ENCODE measurements around the gene GABPB2.

The GABPB2 gene

DNA sequence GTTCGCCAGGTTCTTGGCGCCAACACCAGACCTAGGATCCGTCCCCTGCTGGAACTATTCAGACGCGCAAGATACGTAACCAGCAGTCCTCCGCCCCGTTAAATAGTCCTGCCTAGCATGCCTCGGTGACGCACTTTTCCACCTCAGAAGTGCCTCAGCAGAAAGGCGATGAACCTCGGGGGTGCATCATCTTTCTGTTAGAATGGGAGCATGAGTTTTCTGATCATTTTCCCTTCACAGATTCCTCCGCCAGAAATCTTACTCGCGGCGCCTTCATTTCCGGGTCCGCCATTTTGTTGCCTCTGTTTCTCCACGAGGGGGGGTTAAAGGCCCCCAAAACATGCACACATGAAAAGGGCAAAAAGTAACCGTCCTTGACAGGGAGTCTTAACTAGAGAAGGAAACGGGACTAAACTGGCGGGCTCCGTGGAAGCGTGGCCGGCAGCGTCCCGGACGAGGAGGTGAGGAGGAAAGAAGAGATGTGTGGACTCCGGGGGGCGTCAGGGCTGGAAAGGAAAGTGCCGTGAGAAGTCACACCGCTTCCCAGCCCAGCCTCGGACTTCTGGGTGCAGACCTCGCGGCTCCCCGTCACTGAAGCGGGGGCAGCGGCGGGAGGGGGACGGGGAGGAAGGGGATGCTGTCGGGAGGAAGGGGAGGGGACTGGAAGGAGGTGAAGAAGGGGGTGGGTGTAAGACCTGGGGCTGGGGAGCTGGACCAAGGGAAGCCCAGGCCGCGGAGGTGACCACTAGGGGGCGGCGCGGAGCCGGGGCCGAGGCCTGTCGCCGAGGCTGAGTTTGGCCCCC is at the start of gene GABPB2:
GABPB2 (plus strand) TSS at position 288 of the 803 bp plus-strand sequence. CDS start 17,429 bp downstream, outside the sequence.
- peak; percentile 90 to 95 for DNase-seq

DNA sequence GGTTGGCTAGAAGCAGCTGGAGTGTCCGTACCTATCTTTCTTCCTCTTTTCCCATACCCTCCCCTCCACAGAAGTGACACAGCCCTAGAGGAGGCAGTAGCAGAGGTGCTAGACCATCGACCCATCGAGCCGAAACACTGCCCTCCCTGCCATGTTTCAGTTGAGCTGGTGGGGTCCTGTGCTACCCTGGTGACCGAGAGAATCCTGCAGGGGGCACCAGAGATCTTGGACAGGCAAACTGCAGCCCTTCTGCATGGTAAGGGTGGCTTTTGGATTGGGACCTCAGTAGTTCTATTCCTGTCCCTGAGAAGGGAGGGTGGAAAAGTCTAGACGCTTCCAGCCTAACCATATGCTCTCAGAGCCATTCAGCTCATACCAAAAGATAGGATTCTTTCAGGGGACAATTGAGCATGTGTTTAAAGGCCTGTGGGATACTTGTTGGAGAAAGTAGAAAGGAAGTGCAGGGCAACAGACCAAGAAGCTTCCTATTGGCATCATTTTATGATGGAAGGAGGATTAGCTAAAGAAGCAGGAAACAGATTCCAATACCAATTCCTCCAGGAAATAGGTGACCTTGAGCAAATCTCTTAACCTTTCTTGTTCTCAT is 45.9 kb upstream of the GABPB2 start:
- DNase-seq = peak; percentile 44 to 62

DNA sequence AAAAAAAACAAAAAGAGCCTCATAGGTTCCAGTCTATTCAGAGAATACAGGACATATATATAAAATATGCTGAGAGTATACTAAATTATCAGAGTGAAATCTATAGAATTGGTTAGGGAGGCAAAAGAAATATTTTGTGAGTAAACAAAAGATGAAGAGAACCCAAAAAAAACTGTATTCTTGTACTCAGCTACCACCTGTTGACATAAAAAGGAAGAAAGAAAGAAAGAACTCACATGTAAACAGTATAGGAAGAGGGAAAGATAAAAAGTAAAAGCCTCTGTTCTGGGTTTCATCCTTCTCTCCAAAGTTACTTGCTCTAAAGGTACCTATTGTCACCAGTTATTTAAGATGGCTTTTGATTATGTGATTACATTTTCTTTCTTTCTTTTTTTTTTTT is 44.1 kb upstream of the GABPB2 start:
- no peak for DNase-seq

DNA sequence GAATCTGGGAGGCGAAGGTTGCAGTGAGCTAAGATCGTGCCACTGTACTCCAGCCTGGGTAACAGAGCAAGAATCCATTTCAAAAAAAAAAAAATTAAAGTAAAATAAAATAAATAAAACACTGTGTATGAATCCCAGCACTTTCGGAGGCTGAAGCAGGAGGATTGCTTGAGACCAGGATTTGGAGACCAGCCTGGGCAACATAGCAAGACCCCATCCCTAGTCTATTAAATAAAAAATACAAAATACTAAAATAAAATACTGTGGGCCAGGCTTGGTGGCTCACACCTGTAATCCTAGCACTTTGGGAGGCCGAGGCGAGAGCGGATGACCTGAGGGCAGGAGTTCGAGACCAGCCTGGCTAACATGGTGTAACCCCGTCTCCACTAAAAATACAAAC is 38.4 kb upstream of the GABPB2 start:
- no peak for DNase-seq

DNA sequence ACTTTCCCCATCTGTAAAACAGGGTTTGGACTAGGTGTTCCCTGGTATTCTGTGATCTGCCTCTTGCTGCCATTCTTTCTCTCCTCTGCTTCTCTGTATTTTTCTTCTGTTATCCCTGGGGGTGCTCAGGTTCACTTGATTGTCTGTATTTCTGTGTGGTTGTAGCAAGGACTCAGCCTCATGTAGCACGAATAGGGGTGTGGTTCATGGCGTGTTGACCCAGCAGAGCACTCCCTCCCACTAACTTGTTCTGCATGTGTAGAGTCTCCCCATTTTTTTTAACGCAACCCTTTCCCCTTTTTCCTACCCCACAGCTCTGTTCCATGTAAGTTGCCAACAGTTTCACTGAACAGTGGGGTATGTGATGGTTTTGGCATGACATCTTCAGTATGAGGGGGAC is 35.4 kb upstream of the GABPB2 start:
- no peak for DNase-seq

DNA sequence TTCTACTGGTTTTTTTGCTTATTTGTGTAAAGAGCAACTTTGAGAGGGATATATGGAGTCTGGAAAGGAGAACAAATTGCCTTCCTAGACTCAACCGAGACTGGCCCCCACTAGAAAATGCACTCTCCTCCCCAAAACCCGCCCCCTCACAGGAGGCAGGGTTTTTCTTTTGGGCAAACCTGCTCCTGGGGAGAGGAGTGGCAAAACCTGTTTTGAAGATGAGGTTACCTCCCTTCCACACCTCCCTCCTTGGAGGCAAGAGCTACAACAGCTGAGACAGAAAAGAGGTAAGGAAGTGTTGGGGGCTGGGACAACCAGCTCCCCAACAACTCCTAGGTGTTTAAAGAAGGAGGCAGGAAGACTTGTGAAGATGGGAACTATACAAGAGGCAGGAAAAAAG is 34.2 kb upstream of the GABPB2 start, which contains the start of gene BNIPL:
BNIPL (plus strand) TSS at position 231 of the 400 bp plus-strand sequence; CDS start at position 371, 140 bp downstream.
- no peak for DNase-seq

DNA sequence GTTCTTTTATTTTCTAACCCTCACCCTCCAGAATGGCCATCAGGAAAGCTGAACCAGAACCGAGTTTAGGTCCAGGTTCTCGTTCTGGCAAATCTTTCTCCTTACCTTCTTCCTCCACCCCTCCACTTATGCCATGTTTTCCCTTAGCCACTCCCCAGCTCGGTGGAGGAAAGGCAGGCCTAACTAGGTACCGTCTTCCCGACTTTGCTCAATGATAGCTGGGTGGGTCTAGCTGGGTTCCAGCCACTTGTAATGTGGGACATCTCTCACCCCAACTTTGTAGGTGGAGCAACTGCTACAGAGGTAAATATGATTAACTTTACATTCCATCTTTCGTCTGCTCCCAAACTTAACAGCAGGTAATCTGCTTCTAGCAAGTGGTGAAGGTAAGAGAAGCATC is 33.5 kb upstream of the GABPB2 start:
- no peak for DNase-seq

DNA sequence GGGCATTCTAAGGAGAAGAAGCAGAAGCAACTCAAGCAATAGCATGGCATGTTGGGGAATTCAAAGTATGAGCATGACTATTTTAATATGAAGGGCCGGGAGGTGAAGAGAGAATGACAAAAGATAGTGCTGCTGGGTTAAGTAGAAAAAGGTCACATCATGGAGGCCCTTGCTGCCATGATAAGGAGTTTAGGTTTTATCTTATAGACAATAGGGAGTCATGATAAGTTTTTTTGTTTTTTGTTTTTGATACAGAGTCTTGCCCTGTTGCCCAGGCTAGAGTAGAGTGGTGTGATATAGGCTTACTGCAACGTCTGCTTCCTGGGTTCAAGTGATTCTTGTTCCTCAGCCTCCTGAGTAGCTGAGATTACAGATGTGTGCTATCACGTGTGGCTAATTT is 31.0 kb upstream of the GABPB2 start:
- no peak for DNase-seq

DNA sequence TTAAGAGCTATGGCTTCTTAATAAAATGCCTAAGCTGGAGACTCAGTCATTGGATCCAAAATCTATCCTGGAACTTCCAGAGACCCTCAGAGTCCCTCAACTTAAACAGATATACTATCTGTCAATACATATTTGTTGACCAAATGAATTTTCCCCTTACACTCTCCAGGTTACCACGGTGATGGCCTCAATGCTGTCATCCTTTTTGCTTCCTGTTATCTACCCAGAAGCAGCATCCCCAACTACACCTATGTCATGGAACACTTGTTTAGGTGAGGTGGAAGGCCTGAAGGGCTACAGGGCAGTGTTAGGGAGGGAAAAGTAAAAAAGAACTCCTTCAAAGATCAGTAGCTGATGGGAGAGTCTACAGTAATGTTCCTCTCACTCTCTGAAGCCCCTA is 27.4 kb upstream of the GABPB2 start:
- DNase-seq = no peak

DNA sequence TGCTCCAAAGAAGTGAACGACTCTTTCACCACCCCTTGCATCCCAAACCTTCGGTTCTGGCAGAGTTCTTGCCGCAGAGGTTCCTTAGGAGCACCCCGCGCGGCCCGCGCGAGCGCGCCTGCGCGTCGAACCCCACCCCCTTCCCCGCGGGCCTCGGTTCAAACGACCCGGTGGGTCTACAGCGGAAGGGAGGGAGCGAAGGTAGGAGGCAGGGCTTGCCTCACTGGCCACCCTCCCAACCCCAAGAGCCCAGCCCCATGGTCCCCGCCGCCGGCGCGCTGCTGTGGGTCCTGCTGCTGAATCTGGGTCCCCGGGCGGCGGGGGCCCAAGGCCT is 23.0 kb upstream of the GABPB2 start, which contains the start of gene C1orf56:
C1orf56 (plus strand) TSS at position 161 of the 334 bp plus-strand sequence; CDS start at position 258, 97 bp downstream.
- peak; percentile 68 to 74 for DNase-seq

DNA sequence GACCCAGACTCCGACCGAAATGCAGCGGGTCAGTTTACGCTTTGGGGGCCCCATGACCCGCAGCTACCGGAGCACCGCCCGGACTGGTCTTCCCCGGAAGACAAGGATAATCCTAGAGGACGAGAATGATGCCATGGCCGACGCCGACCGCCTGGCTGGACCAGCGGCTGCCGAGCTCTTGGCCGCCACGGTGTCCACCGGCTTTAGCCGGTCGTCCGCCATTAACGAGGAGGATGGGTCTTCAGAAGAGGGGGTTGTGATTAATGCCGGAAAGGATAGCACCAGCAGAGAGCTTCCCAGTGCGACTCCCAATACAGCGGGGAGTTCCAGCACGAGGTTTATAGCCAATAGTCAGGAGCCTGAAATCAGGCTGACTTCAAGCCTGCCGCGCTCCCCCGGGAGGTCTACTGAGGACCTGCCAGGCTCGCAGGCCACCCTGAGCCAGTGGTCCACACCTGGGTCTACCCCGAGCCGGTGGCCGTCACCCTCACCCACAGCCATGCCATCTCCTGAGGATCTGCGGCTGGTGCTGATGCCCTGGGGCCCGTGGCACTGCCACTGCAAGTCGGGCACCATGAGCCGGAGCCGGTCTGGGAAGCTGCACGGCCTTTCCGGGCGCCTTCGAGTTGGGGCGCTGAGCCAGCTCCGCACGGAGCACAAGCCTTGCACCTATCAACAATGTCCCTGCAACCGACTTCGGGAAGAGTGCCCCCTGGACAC is 22.5 kb upstream of the GABPB2 start:
- peak; percentile 45 to 68 for DNase-seq

DNA sequence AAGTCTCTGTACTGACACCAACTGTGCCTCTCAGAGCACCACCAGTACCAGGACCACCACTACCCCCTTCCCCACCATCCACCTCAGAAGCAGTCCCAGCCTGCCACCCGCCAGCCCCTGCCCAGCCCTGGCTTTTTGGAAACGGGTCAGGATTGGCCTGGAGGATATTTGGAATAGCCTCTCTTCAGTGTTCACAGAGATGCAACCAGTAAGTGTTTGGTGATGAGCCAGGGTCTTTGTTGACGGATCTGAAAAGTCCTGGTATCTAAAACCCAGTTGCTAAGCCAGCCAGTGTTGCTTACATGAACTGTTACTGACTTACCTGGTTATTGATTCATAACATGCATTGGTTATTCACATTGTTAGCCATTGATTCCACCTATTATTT is 21.9 kb upstream of the GABPB2 start:
- DNase-seq = no peak

DNA sequence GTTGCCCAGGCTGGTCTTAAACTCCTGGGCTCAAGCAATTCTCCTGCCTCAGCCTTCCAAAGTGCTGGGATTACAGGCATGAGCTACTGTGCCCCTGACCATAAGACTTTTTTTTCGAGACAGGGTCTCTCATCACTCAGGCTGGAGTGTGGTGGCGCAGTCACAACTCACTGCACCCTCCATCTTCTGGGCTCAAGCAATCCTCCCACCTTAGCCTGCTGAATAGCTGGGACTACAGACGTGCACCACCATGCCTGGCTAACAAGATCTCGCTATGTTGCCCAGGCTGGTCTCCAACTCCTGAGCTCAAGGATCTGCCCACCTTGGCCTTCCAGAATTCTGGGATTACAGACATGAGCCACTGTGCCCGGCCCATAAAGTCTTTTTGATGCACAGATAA is 21.1 kb upstream of the GABPB2 start:
- no peak for DNase-seq

DNA sequence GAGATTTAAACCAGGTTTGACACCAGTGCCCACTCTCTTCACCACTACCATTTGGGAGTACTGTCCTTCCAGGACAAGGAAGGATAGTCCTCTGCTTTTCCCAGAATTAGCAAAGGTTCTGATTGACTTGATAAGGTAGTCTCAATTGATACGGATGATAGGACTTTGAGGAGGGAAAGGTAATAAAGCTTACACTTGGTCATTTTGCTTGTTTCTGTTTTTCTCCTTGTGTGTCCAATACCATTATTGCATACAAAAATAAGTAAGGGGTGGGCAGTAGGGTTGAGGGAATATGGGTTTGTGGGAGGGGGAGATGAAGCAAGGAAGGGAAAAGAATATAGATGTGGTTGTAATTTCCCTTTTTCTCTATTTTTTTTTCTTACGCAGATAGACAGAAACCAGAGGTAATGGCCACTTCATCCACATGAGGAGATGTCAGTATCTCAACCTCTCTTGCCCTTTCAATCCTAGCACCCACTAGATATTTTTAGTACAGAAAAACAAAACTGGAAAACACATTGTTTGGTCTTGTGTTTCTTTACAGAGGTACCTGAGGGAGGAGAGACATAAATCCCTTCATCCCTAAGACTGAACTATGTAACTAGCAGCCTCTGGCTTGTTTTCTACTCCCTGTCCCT is 20.4 kb upstream of the GABPB2 start:
- DNase-seq = no peak

DNA sequence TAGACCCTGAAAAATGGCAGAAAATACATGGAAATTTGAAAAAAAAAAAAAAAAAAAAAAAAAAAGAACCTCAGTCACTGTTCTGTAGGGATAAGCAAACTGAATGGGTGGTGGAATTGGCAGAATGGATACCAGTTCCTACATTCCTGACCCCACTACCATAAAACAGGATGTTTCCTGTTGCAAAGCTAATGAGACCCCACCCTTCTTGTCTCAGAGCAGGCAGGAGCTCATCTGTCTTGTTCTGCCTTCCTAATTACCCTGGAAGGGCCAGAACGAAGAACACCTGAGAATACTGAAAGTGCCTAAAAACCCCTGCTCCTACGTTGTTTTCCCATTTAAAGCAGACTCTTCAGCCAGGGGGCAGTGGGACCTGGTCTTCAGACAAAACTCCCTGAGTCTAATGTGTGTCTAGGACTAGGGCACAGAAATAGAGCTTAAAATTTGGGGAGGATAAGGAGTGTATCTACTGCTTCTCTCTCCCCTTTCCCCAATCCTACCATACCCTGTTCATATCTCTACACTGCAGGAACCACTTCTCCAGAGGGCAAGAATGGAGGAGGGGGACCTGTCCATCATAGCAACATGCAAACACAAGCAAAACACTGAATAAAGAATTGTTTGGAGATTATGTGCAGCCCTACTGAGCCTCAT is 19.1 kb upstream of the GABPB2 start:
- no peak for DNase-seq

DNA sequence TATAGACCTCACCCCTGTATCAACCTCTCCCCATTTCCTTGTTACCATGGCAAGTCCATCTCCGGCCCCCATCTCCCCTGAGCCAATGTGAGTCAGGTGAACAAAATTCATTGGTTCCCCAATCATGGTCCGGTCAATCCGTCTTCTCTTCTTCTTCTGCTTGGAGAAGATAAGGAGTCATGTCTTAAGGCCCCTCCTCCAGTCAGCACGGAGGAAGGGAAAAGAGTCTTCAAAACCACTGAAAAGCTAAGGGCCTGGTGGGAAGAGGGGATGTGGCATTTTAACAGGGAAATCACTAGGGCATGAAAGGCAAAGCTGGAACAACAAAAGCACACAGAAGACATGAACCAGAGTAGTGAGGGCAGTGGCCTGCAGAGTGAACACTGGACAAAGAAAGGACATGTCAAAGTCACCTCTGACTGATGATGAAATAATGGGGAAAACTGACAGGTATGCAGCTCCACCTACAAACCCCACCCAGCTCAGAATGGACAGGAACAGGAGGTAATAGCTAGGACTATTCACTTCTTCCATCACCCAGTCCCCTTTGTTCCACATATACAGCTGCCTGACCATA is 15.5 kb upstream of the GABPB2 start:
- no peak for DNase-seq

DNA sequence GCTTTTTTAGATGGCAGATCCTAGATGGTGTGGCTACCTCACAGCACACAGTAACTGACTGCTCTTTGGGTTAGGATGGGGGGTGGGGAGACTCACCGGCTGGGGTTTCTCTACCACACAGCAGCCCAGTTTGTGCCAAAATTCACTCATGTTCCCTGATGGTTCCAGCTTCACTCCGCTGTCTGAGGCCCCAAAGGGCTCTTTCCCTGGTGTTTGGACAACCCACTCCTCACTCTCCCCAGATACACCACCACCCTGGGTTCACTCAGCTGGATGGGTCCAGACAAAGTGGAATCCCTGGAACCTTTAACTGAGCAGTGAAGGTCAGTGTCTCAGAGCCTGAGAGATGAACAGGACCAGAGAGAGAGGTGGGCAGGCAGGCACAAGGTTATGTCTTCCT is 15.0 kb upstream of the GABPB2 start:
- DNase-seq = no peak

DNA sequence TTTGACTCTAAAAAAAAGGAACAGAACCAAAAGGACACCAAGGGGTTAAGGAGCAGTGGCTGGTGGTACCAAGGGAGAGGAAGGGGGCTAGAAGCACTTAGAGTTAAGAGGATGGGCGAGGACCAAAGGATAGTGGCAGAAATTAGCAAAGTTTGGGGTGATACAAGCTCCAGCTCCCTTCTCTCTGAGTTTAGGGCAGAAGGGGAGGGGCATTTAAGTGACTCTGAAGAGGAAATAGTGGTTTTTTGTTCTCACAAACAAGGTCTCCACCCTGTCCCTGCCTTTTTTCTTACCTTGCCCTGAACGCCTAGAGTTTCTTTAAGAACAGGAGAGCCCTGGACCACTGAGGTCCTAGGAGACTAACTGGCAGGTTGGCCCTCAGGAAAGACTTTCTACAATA is 14.4 kb upstream of the GABPB2 start:
- no peak for DNase-seq

DNA sequence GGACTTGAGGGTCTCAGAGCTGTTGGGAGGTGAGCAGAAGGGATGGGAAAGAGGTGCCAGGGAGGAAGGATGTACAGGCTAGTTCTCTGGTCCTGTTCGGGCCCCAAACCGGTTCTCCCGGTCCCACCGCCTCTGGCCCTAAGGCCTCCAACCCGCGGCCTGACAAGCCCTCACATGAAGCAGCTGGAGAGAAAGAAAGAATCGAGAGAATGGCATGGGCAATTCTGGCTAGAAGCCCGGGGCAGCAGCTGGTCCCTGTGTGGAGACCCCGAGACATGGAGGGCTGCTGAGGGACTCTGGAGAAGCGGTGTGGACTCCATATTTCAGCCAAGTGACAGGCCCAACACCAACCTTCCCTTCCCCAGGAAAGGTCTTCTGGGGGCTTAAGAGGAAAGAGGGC is 11.9 kb upstream of the GABPB2 start:
- DNase-seq = no peak

DNA sequence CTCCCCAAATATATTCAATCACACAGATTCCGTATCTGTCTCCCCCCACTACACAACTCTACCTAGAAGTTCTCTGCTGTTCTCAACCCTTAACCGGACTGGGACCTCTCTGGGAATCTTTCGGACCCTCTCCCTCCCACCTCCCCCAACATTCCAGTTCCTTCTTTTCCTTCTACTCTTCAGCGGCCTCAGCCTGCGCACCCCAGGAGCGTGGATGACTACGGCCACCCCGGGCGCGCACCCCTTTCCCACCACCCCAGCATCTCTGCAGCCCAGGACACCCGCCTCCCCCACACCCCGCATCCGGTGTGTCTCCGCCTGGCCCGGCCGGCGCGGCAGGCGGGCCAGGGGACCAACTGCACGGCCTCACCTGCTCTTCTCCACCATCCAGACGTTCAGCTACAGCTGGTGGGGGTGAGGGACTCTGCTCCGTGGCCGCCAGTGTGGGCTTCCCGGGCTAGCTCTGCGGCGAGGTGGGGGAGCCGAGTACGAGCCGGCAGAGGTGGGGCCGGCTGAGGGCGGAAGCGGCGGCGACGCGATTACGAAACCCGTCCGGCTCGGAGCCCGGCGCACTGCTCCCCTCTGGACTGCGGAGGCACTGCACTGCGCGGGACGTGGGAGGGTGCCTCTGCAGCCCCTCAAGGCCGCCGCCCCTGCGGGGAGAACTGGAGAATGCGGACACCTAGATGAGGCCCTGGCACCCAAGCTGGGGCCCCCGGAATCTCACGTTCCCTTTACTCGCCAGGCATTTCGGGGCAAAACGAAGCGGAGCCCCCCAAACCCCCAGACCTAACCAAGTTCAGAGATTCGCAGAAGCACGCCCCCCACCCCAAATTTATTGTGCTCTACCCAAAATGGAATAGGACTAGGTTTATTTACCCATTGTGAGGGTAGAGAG is 11.2 kb upstream of the GABPB2 start, which contains the start of gene CDC42SE1:
CDC42SE1 (minus strand) TSS at position 514 of the 898 bp plus-strand sequence. CDS start 3,892 bp downstream, outside the sequence.
- DNase-seq = peak; percentile 73 to 90

DNA sequence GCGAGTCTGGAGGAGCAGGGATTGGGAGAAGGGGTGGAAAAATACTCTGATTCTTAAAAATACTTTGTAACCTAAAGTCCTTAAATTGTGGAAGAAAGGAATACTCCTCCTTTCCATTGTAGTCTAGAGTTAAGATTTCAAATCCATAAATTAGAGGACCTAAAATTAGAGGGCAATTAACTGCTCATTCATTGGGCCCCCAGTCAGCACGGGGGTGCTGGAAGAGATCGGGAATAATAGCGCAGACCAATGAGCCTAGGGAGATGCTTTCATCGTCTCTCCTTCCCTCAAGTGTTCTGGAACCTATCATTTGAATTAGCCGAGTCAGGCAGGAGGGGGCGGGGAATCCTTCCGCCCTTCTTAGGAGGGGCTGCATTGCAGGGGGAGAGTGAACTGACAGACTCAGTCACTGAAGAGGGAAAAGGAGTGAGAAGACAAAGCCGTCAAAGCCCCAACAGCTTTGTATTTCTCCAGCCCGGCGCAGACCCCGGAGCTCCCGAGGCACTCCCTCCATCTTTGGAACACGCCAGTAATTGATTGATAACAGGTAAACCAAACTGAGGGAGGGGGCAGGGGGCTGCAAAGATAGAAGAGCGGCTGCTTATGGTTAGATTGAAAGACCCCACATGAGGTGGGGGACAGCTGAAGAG is 10.4 kb upstream of the GABPB2 start, which contains the start of gene MLLT11:
MLLT11 (plus strand) TSS at position 391 of the 650 bp plus-strand sequence. CDS start 6,828 bp downstream, outside the sequence.
- DNase-seq = peak; percentile 84 to 91

All from NCI-H187 (cell line).